Activated T-cell treated with anti-CD3 and anti-CD28 coated beads, Interleukin-2, amount 50 U/mL, for 4 hours (primary cell): Measurements from ENCODE around the gene LRRC75A. TPM values are rescaled to one million over a fixed set of nuclear protein-coding genes. Genes with fewer than 3 reads are reported as not detected.

ENCODE experiments used
- ATAC-seq, 2 donors: fragments of 200-7000 bp; cut with Tn5 transposase; one replicate each; pipeline ENCODE4 v1.10.0; 2021
- DNase-seq: peaks from one replicate; pipeline ENCODE4 v3.0.0-alpha.2; 2020
- H3K27me3 Mint-ChIP-seq: one replicate; pipeline ENCODE4 v1.8.0; 2021; ENCODE audit warnings: low read depth, mixed read lengths
- H3K36me3 Mint-ChIP-seq: one replicate; pipeline ENCODE4 v1.8.0; 2022; ENCODE audit warnings: mixed read lengths; ENCODE audit not compliant: insufficient read depth
- H3K4me1 Mint-ChIP-seq: one replicate; pipeline ENCODE4 v1.8.0; 2021; ENCODE audit warnings: low read depth, mixed read lengths
- H3K4me3 Mint-ChIP-seq: one replicate; pipeline ENCODE4 v1.8.0; 2021; ENCODE audit warnings: mild to moderate bottlenecking, moderate library complexity, mixed read lengths
- H3K9me3 Mint-ChIP-seq: one replicate; pipeline ENCODE4 v1.8.0; 2021; ENCODE audit warnings: mixed read lengths
- total RNA-seq, 3 donors: library from RNA; stranded (reverse); gene quantifications; one replicate each; pipeline ENCODE4 v1.2.1, GENCODE V29; 2021

The LRRC75A gene
- total RNA-seq, 3 donors from 2014 or later = 0.84 to 0.96 (median 0.87) TPM

- Mint-ChIP-seq H3K4me3 (no peak overlapping the region), H3K36me3 (no peaks in the 10 kb centered on the region), H3K9me3 (no peaks in the 10 kb centered on the region), H3K4me1 (peaks cover 7% of the 10 kb centered on the region), H3K27me3 (no peaks in the 10 kb centered on the region)
- DNase-seq (no peak), ATAC-seq (no peak)
These were observed 5.4 kb downstream of the LRRC75A start for GRCh38 chr17:16486373-16487250.

GRCh38 chr17:16484445-16485175 is 7.4 kb downstream of the LRRC75A start:
- Mint-ChIP-seq H3K4me3 (no peak overlapping the region), H3K9me3 (no peaks in the 10 kb centered on the region), H3K27me3 (no peaks in the 10 kb centered on the region), H3K4me1 (no peaks in the 10 kb centered on the region), H3K36me3 (no peaks in the 10 kb centered on the region)
- ATAC-seq = no peak
- no peak for DNase-seq

DNA sequence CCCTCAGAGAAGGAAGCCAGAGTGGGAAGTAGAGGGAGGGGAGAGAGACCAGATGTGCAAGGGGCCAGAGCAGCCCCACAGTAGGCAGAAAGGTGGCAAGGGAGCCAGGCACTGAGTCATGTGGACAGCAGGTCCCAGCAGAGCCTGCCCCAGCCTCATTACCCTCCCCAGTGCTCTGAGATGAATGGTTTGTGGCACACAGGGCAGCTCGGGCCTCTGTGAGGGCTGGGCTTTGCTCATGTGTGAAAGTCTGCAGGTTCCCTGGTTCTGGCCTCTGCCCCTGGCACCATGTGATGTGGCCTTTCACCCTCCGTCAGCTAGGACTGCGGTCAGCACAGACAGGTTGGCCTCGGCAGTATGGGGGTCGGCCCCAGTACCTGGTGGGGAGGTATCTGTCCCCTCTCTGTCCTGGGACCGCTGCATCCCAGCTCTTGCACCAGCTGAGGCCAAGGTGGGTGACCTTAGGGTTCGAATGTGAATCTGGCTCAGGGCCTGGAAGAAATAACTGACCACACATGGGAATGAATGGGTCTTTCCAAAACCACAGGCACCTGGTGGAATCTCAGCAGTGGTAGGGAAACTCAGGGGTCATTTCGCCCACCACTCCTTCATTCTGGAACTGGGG is 8.9 kb downstream of the LRRC75A start:
- DNase-seq (no peak), ATAC-seq (no peak)
- Mint-ChIP-seq H3K36me3 (no peaks in the 10 kb centered on the region), H3K4me1 (no peaks in the 10 kb centered on the region), H3K4me3 (no peak overlapping the region), H3K27me3 (no peaks in the 10 kb centered on the region), H3K9me3 (no peaks in the 10 kb centered on the region)

GRCh38 chr17:16482253-16482652 is 9.7 kb downstream of the LRRC75A start:
- no peaks in the 10 kb centered on the region for H3K4me1 Mint-ChIP-seq
- no peak for ATAC-seq
- no peak for DNase-seq
- H3K9me3 Mint-ChIP-seq = no peaks in the 10 kb centered on the region
- H3K36me3 Mint-ChIP-seq = no peaks in the 10 kb centered on the region
- no peaks in the 10 kb centered on the region for H3K27me3 Mint-ChIP-seq
- H3K4me3 Mint-ChIP-seq = no peak overlapping the region

DNA sequence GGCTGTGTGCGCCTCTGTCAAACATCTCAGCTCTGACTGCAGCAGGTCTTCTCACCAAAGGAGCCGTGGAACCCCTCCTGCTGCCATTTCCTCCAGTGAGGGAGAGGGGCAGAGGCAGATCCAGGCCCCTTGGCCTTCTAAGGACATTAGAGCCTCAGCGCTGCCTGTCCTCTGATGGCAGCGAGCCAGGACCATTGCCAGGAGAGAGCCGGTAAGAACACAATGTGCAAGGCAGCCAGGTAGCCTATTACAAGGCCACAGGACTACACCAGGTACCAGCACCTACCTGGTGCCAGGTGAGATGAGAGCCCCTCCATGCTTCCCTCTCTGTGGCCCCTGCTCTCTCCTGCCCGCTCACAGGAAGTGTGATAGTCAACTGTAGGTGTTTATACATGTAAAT is 11.0 kb downstream of the LRRC75A start:
- Mint-ChIP-seq H3K9me3 (no peaks in the 10 kb centered on the region), H3K4me3 (no peak overlapping the region), H3K4me1 (no peaks in the 10 kb centered on the region), H3K36me3 (no peaks in the 10 kb centered on the region), H3K27me3 (no peaks in the 10 kb centered on the region)
- no peak for DNase-seq
- no peak for ATAC-seq

GRCh38 chr17:16479264-16479663 is 12.7 kb downstream of the LRRC75A start:
- ATAC-seq (no peak), DNase-seq (no peak)
- Mint-ChIP-seq H3K36me3 (no peaks in the 10 kb centered on the region), H3K27me3 (no peaks in the 10 kb centered on the region), H3K4me1 (no peaks in the 10 kb centered on the region), H3K4me3 (no peak overlapping the region), H3K9me3 (no peaks in the 10 kb centered on the region)

GRCh38 chr17:16478649-16479048 is 13.3 kb downstream of the LRRC75A start:
- Mint-ChIP-seq H3K27me3 (no peaks in the 10 kb centered on the region), H3K36me3 (no peaks in the 10 kb centered on the region), H3K4me3 (no peak overlapping the region), H3K4me1 (no peaks in the 10 kb centered on the region), H3K9me3 (no peaks in the 10 kb centered on the region)
- DNase-seq (no peak), ATAC-seq (no peak)

DNA sequence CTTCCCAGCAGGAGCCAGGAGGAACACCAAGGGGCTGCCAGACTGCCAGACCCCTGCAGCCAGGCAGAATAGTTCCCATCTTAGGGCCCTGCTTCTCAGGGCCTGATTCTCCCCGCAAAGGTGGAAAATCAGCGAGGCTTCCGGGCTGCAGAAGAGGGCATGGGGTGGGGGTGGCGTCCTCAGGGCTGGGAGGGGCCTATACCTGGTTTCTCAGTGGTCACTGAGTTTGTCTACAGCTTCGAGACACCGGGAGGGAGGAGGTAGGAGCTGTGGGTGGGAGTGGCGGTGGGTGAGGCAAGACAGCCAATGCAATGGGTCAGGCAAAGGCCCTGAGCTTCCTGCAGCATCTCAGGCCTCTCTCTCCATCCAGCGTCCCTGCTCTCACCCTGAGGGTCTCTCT is 14.3 kb downstream of the LRRC75A start:
- H3K4me1 Mint-ChIP-seq = no peaks in the 10 kb centered on the region
- DNase-seq (no peak), ATAC-seq (no peak)
- H3K9me3 Mint-ChIP-seq = no peaks in the 10 kb centered on the region
- no peaks in the 10 kb centered on the region for H3K27me3 Mint-ChIP-seq
- no peak overlapping the region for H3K4me3 Mint-ChIP-seq
- H3K36me3 Mint-ChIP-seq = no peaks in the 10 kb centered on the region

GRCh38 chr17:16477255-16477654 is 14.7 kb downstream of the LRRC75A start:
- Mint-ChIP-seq H3K9me3 (no peaks in the 10 kb centered on the region), H3K27me3 (no peaks in the 10 kb centered on the region), H3K4me1 (no peaks in the 10 kb centered on the region), H3K36me3 (no peaks in the 10 kb centered on the region), H3K4me3 (no peak overlapping the region)
- no peak for ATAC-seq
- DNase-seq = no peak

DNA sequence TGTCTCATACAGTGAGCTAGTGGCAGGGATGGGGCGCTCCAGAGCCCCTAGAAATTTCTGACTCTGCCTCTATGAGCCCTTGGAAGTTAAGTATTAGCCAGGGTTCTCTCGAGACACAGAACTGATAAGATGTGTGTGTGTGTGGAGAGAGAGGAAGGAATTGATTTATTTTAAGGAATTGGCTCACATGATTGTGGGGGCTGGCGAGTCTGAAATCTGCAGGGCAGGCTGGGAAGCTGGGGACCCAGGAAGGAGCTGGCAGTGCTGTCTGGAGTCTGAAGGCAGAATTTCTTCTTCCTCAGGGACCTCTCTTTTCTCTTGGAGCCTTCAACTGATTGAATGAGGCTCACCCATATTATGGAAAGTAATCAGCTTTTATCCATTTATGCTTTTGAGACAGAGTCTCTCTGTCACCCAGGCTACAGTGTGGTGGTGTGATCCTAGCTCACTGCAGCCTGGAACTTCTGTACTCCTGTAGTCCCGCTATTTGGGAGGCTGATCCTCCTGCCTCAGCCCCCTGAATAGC is 16.8 kb downstream of the LRRC75A start:
- Mint-ChIP-seq H3K27me3 (no peaks in the 10 kb centered on the region), H3K9me3 (no peaks in the 10 kb centered on the region), H3K4me3 (no peak overlapping the region), H3K36me3 (peaks cover 3% of the 10 kb centered on the region), H3K4me1 (no peaks in the 10 kb centered on the region)
- DNase-seq (no peak), ATAC-seq (no peak)

GRCh38 chr17:16474012-16474725 is 17.8 kb downstream of the LRRC75A start:
- Mint-ChIP-seq H3K9me3 (no peaks in the 10 kb centered on the region), H3K4me3 (no peak overlapping the region), H3K27me3 (no peaks in the 10 kb centered on the region), H3K36me3 (peaks cover 3% of the 10 kb centered on the region), H3K4me1 (no peaks in the 10 kb centered on the region)
- no peak for DNase-seq
- ATAC-seq = no peak

GRCh38 chr17:16473044-16474011 is 18.7 kb downstream of the LRRC75A start:
- Mint-ChIP-seq H3K27me3 (no peaks in the 10 kb centered on the region), H3K4me1 (no peaks in the 10 kb centered on the region), H3K4me3 (no peak overlapping the region), H3K9me3 (no peaks in the 10 kb centered on the region), H3K36me3 (peaks cover 3% of the 10 kb centered on the region)
- ATAC-seq (no peak), DNase-seq (no peak)

DNA sequence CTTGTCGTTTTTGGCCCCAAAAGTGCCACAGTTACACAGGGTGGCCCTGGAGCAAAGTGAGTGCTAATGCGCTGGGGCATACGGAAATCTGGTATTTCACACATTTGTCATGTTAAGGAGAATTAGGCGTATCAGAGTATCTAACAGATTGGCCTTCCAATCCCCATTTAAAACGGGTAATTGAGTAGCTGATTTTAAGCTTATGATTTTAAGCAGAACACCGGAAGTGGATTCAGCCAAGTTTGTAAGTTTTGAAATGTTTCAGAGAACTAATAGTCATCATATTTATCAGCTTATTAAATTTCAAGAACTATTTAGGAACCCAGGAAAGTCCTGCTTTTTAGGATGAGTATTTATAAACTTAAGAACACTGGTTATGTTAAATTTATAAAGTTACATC is 19.5 kb downstream of the LRRC75A start:
- DNase-seq (no peak), ATAC-seq (no peak)
- peaks cover 3% of the 10 kb centered on the region for H3K36me3 Mint-ChIP-seq
- H3K4me1 Mint-ChIP-seq = no peaks in the 10 kb centered on the region
- no peaks in the 10 kb centered on the region for H3K27me3 Mint-ChIP-seq
- H3K9me3 Mint-ChIP-seq = no peaks in the 10 kb centered on the region
- no peak overlapping the region for H3K4me3 Mint-ChIP-seq
